HL-60 (cell line): ENCODE data around the gene RAI14.

Experiments used
- POLR2AphosphoS5 ChIP-seq: IDR thresholded peaks from 2 replicates; pipeline ENCODE4 v1.6.1; 2012; ENCODE audit warnings: low read depth
- TF ChIP-seq, protein P1 (sequence below): IDR thresholded peaks from one replicate; pipeline ENCODE4 v1.5.1; 2011; ENCODE audit warnings: low read length, control low read depth, inconsistent platforms; ENCODE audit not compliant: insufficient read depth

- TF ChIP-seq, protein P1, sequence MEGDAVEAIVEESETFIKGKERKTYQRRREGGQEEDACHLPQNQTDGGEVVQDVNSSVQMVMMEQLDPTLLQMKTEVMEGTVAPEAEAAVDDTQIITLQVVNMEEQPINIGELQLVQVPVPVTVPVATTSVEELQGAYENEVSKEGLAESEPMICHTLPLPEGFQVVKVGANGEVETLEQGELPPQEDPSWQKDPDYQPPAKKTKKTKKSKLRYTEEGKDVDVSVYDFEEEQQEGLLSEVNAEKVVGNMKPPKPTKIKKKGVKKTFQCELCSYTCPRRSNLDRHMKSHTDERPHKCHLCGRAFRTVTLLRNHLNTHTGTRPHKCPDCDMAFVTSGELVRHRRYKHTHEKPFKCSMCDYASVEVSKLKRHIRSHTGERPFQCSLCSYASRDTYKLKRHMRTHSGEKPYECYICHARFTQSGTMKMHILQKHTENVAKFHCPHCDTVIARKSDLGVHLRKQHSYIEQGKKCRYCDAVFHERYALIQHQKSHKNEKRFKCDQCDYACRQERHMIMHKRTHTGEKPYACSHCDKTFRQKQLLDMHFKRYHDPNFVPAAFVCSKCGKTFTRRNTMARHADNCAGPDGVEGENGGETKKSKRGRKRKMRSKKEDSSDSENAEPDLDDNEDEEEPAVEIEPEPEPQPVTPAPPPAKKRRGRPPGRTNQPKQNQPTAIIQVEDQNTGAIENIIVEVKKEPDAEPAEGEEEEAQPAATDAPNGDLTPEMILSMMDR: no peak
- TF ChIP-seq POLR2AphosphoS5: no peak
These were observed 95.9 kb downstream of the RAI14 start for GRCh38 chr5:34751807-34752736.
